ENCODE results near the gene PDXDC1. TPM values are rescaled to one million over a fixed set of nuclear protein-coding genes. Genes with fewer than 3 reads are reported as not detected.
"Not testable (repeated sequence)": the region's sequence is repeated elsewhere in the genome, so short reads cannot be mapped to it uniquely, and the experiment has no call there.

PDXDC1 gene, protein sequence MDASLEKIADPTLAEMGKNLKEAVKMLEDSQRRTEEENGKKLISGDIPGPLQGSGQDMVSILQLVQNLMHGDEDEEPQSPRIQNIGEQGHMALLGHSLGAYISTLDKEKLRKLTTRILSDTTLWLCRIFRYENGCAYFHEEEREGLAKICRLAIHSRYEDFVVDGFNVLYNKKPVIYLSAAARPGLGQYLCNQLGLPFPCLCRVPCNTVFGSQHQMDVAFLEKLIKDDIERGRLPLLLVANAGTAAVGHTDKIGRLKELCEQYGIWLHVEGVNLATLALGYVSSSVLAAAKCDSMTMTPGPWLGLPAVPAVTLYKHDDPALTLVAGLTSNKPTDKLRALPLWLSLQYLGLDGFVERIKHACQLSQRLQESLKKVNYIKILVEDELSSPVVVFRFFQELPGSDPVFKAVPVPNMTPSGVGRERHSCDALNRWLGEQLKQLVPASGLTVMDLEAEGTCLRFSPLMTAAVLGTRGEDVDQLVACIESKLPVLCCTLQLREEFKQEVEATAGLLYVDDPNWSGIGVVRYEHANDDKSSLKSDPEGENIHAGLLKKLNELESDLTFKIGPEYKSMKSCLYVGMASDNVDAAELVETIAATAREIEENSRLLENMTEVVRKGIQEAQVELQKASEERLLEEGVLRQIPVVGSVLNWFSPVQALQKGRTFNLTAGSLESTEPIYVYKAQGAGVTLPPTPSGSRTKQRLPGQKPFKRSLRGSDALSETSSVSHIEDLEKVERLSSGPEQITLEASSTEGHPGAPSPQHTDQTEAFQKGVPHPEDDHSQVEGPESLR
- 142 and 188 TPM in 2 replicates for total RNA-seq (2011; cell fraction: chromatin; rRNA removed; ENCODE audit: low replicate concordance)
- total RNA-seq (2011; cell fraction: nucleolus; rRNA removed), result 55.9 and 62.6 TPM in 2 replicates
- total RNA-seq (2011; cell fraction: nucleoplasm; rRNA removed), result 96.4 and 120 TPM in 2 replicates
- total RNA-seq (2014; rRNA removed) (48.2 and 51.0 TPM in 2 replicates), total RNA-seq (2014; rRNA removed; fragmentation: Illumina TruSeq; extraction: Trizol) (45.8 and 52.5 TPM in 2 replicates), total RNA-seq (2015; rRNA removed; fragmentation: Illumina TruSeq; extraction: Trizol) (41.5 and 45.2 TPM in 2 replicates), total RNA-seq (2021) (49.1 and 51.4 TPM in 2 replicates), polyA plus RNA-seq (2011; rRNA removed) (95.4 and 99.6 TPM in 2 replicates), polyA plus RNA-seq (2014; fragmentation: Illumina TruSeq; extraction: Trizol) (39.2 and 44.3 TPM in 2 replicates), polyA plus RNA-seq (2014; fragmentation: Nextera tagmentation; extraction: Ambion mirVana) (1 to 10 TPM; 5.1 to 8.1 TPM), polyA plus RNA-seq (2014; rRNA removed) (48.8 and 52.8 TPM in 2 replicates), polyA minus RNA-seq (2011; rRNA and poly(A)+ RNA removed) (106 and 130 TPM in 2 replicates), Bru-seq, nascent RNA (percentile 66 among the genes with signal in this experiment), BruChase-seq, experiment 1, labeled RNA remaining after a 2-hour chase (percentile 70 among the genes with signal in this experiment), BruChase-seq, experiment 2, labeled RNA remaining after a 6-hour chase (percentile 71 among the genes with signal in this experiment)
- polyA plus RNA-seq (2011; cell fraction: cytosol; rRNA removed), result 34.4 and 79.5 TPM in 2 replicates
- polyA plus RNA-seq (2011; cell fraction: nucleus; rRNA removed), result 95.6 and 143 TPM in 2 replicates
- polyA plus RNA-seq (2012), result 41.1 and 51.5 TPM in 2 replicates
- 29.9 and 36.3 TPM in 2 replicates for polyA minus RNA-seq (2011; cell fraction: cytosol; rRNA and poly(A)+ RNA removed)
- polyA minus RNA-seq (2011; cell fraction: nucleus; rRNA and poly(A)+ RNA removed), result 32.9 and 73.8 TPM in 2 replicates
- long read RNA-seq, experiment 1, full-length matches to known transcripts, result 52 of 222 reads
- long read RNA-seq, experiment 1, partial matches to known transcripts, result 60 of 222 reads
- long read RNA-seq, experiment 1, other reads (novel, unspliced or antisense), result 110 of 222 reads
- long read RNA-seq, experiment 2, full-length matches to known transcripts, result 10 of 56 reads
- long read RNA-seq, experiment 2, partial matches to known transcripts, result 33 of 56 reads
- long read RNA-seq, experiment 2, other reads (novel, unspliced or antisense), result 13 of 56 reads
- long read RNA-seq, experiment 3, full-length matches to known transcripts, result 9 of 34 reads
- long read RNA-seq, experiment 3, partial matches to known transcripts, result 7 of 34 reads
- long read RNA-seq, experiment 3, other reads (novel, unspliced or antisense), result 18 of 34 reads

GRCh38 chr16:14974656-14975417 is at the start of gene PDXDC1:
TSS of gene PDXDC1 (plus strand) at chr16:14975026. CDS start at chr16:14975200, 174 bp downstream.
- POLR2A ChIA-PET, result interaction anchor here (1.9 kb wide), 1 partner anchor 12 kb away, joined by 9 read pairs; no protein-coding TSS in a partner anchor
- H3K27me3 ChIP-seq (ENCODE audit: control insufficient read depth in 2 of 2, insufficient read depth in 2 of 2, low read length in 2 of 2); in situ Hi-C loops (cut with MboI); H3K36me3 ChIP-seq (ENCODE audit: control insufficient read depth, insufficient read depth, low read length); CTCF ChIA-PET (ENCODE audit: low intra/inter-chr PET ratio); BruUV-seq (replicated peaks); intact Hi-C loops (cut with micrococcal nuclease); H3K9me1 ChIP-seq (ENCODE audit: control insufficient read depth, insufficient read depth, low read length); H4K20me1 ChIP-seq (replicated peaks; ENCODE audit: control insufficient read depth, insufficient read depth, low read length); H3K9me3 ChIP-seq (replicated peaks; ENCODE audit: control insufficient read depth, insufficient read depth, low read depth, low read length): not testable (repeated sequence)
- Histone ChIP-seq H3K4me2 (ENCODE audit: insufficient read depth, low read length) (peak within 1 kb of the TSS; percentile 83), H3K9ac (ENCODE audit: insufficient read depth in 1 of 2, low read depth in 2 of 2, low read length in 2 of 2) (peak within 1 kb of the TSS; percentile 78 to 96), H3K4me3 (peak within 1 kb of the TSS; percentile 80), H2AFZ (ENCODE audit: low read depth, low read length) (peak within 1 kb of the TSS; percentile 98), H3K27ac (ENCODE audit: extremely low read depth, low read depth, low read length) (peak within 1 kb of the TSS; percentile 81), H3K79me2 (ENCODE audit: control insufficient read depth, insufficient read depth, low read length) (peaks cover 36% of the 10 kb centered on the region), H3K4me1 (replicated peaks in 1 of 2; ENCODE audit: control insufficient read depth in 2 of 2, insufficient read depth in 2 of 2, low read length in 2 of 2) (peaks cover 5 to 17% of the 10 kb centered on the region in 2 experiments; a peak in 4 of 5 replicates)
- peak; percentile 96 for ATAC-seq
- under 1% methylated on average over 55 of the region's 74 CpGs for WGBS (ENCODE audit: insufficient coverage, low coverage, missing lambda C conversion rate)
- peak; percentile 94 to 98 (median 94) for DNase-seq (ENCODE audit: extremely low read depth in 1 of 4, low spot score in 3 of 4)
- FAIRE-seq, result peak; percentile 75
- TF ChIP-seq, protein P1, sequence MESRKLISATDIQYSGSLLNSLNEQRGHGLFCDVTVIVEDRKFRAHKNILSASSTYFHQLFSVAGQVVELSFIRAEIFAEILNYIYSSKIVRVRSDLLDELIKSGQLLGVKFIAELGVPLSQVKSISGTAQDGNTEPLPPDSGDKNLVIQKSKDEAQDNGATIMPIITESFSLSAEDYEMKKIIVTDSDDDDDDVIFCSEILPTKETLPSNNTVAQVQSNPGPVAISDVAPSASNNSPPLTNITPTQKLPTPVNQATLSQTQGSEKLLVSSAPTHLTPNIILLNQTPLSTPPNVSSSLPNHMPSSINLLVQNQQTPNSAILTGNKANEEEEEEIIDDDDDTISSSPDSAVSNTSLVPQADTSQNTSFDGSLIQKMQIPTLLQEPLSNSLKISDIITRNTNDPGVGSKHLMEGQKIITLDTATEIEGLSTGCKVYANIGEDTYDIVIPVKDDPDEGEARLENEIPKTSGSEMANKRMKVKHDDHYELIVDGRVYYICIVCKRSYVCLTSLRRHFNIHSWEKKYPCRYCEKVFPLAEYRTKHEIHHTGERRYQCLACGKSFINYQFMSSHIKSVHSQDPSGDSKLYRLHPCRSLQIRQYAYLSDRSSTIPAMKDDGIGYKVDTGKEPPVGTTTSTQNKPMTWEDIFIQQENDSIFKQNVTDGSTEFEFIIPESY (CRISPR knock-in tag; IDR thresholded peaks at IDR 0.05), result 0 out of 2 replicates have a peak, but pooled peaks have one; percentile 42
- peak; percentile 88 for TF ChIP-seq ZEB2 (IDR thresholded peaks at IDR 0.05)
- peak; percentile 63 for TF ChIP-seq CCNT2 (IDR thresholded peaks at IDR 0.05; ENCODE audit: borderline replicate concordance, extremely low read depth, insufficient read length, low read depth, low read length)
- peak in 1 of 2 experiments; percentile 99; a peak in 2 of 4 replicates for TF ChIP-seq FOXK2 (conservative IDR thresholded peaks at IDR 0.05 in 1 of 2, IDR thresholded peaks at IDR 0.05 in 1 of 2; ENCODE audit: low read depth in 2 of 2)
- 0 out of 2 replicates have a peak, but pooled peaks have one; percentile 46 for TF ChIP-seq TAF7 (tag; IDR thresholded peaks at IDR 0.05)
- peak; percentile 98 for TF ChIP-seq CTBP1 (IDR thresholded peaks at IDR 0.05; ENCODE audit: borderline replicate concordance)
- peak; percentile 72; the same call in 1 of the 2 replicates for TF ChIP-seq THAP7 (CRISPR knock-in tag; IDR thresholded peaks at IDR 0.05)

Data from K562 (cell line).